Right atrium auricular region (tissue), 2 donors: ENCODE data around the gene IREB2. TPM values are rescaled to one million over a fixed set of nuclear protein-coding genes. Genes with fewer than 3 reads are reported as not detected.
A peak's percentile ranks its signal among the peaks of the same experiment; 100 is the strongest.

Source experiments
- DNase-seq: peaks from one replicate; pipeline ENCODE4 v3.0.0-alpha.2; 2019; ENCODE audit warnings: low spot score
- H3K27ac ChIP-seq, 2 donors: fragments of 200-600 bp; sonication (generic); 1 replicate in 1 of 2; 2 replicates in 1 of 2; pipeline ENCODE4 v1.5.1; 2016 to 2019
- H3K27me3 ChIP-seq, 2 donors: fragments of 200-600 bp; sonication (generic); one replicate each; pipeline versions ENCODE4 v1.5.1 to v1.6.0; 2017 to 2019
- H3K36me3 ChIP-seq: fragments of 200-600 bp; sonication (generic); one replicate; pipeline ENCODE4 v1.5.1; 2016
- H3K4me1 ChIP-seq, 2 donors: fragments of 200-600 bp; sonication (generic); one replicate each; pipeline versions ENCODE4 v1.5.1 to v1.6.0; 2017 to 2019
- H3K4me3 ChIP-seq, 2 donors: fragments of 200-600 bp; sonication (generic); 1 replicate in 1 of 2; 2 replicates in 1 of 2; pipeline ENCODE4 v1.5.1; 2017 to 2019; ENCODE audit warnings: mild to moderate bottlenecking in 1 of 2, moderate library complexity in 1 of 2
- H3K9me3 ChIP-seq, 2 donors: fragments of 200-600 bp; sonication (generic); one replicate each; pipeline ENCODE4 v1.5.1; 2019
- total RNA-seq, 2 donors: library from RNA; depleted of rRNA; stranded (reverse); fragments of >200 nt; gene quantifications; one replicate each; pipeline ENCODE4 v1.1.0, GENCODE V29; 2016
- TF ChIP-seq, protein P1 (sequence below), 2 donors: fragments of 200-600 bp; sonication (generic); IDR thresholded peaks; one replicate each; pipeline ENCODE4 v1.5.1; 2019; ENCODE audit warnings: antibody characterized with exemption in 2 of 2

IREB2 gene
- total RNA-seq, 2 donors from 2014 or later: 14.5 to 16.3 TPM

GRCh38 chr15:78437107-78437761 lies 782 bp upstream of the IREB2 start:
- Histone ChIP-seq H3K4me1 (peaks cover 0 to 33% of the 10 kb centered on the region in 2 donors), H3K36me3 (peaks cover 18% of the 10 kb centered on the region), H3K27ac (peak overlapping the region; percentile 96 to 99), H3K27me3 (no peaks in the 10 kb centered on the region), H3K4me3 (peak overlapping the region; percentile 95 to 100), H3K9me3 (no peaks in the 10 kb centered on the region)
- TF ChIP-seq, protein P1, sequence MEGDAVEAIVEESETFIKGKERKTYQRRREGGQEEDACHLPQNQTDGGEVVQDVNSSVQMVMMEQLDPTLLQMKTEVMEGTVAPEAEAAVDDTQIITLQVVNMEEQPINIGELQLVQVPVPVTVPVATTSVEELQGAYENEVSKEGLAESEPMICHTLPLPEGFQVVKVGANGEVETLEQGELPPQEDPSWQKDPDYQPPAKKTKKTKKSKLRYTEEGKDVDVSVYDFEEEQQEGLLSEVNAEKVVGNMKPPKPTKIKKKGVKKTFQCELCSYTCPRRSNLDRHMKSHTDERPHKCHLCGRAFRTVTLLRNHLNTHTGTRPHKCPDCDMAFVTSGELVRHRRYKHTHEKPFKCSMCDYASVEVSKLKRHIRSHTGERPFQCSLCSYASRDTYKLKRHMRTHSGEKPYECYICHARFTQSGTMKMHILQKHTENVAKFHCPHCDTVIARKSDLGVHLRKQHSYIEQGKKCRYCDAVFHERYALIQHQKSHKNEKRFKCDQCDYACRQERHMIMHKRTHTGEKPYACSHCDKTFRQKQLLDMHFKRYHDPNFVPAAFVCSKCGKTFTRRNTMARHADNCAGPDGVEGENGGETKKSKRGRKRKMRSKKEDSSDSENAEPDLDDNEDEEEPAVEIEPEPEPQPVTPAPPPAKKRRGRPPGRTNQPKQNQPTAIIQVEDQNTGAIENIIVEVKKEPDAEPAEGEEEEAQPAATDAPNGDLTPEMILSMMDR (IDR thresholded peaks at IDR 0.05): no peak
- DNase-seq: no peak

GRCh38 chr15:78438619-78439285 lies 736 bp downstream of the IREB2 start:
- H3K27me3 ChIP-seq: no peaks in the 10 kb centered on the region
- H3K27ac ChIP-seq: peak overlapping the region; percentile 96 to 99
- peaks cover 0 to 33% of the 10 kb centered on the region in 2 donors for H3K4me1 ChIP-seq
- DNase-seq: no peak
- peak overlapping the region; percentile 95 to 100 for H3K4me3 ChIP-seq
- TF ChIP-seq, protein P1 (IDR thresholded peaks at IDR 0.05): peak in 1 of 2 donors; percentile 26
- H3K36me3 ChIP-seq: peaks cover 22% of the 10 kb centered on the region
- H3K9me3 ChIP-seq: no peaks in the 10 kb centered on the region

GRCh38 chr15:78440375-78441373 lies 2.7 kb downstream of the IREB2 start:
- TF ChIP-seq, protein P1 (IDR thresholded peaks at IDR 0.05): no peak
- H3K27me3 ChIP-seq: no peaks in the 10 kb centered on the region
- H3K9me3 ChIP-seq: no peaks in the 10 kb centered on the region
- DNase-seq: no peak
- no peak overlapping the region for H3K4me3 ChIP-seq
- peaks cover 22% of the 10 kb centered on the region for H3K36me3 ChIP-seq
- H3K27ac ChIP-seq: no peak overlapping the region
- H3K4me1 ChIP-seq: peaks cover 0 to 39% of the 10 kb centered on the region in 2 donors

- Histone ChIP-seq H3K4me3 (no peak overlapping the region), H3K27ac (no peak overlapping the region), H3K27me3 (no peaks in the 10 kb centered on the region), H3K36me3 (peaks cover 30% of the 10 kb centered on the region), H3K4me1 (peaks cover 0 to 52% of the 10 kb centered on the region in 2 donors), H3K9me3 (no peaks in the 10 kb centered on the region)
- TF ChIP-seq, protein P1 (IDR thresholded peaks at IDR 0.05): no peak
- no peak for DNase-seq
Measured at GRCh38 chr15:78444255-78444654, 6.2 kb downstream of the IREB2 start.

DNA sequence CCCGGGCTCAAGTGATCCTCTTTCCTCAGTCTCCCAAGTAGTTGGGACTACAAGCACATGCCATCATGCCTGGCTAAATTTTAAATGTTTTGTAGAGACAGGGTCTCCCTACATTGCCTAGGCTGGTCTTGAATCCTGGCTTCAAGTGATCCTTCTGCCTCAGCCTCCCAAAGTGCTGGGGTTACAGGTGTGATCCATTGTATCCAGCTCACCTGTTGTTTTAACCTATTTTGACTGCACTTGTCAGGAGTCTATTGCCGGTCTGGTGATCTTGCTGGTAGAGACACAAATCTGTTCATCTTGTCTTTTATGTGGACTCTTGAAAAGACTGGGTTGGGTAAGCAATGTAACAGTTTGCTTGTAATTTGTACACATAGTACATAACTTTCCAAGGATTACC lies 7.9 kb downstream of the IREB2 start:
- TF ChIP-seq, protein P1 (IDR thresholded peaks at IDR 0.05): no peak
- Histone ChIP-seq H3K9me3 (no peaks in the 10 kb centered on the region), H3K27ac (no peak overlapping the region), H3K36me3 (peaks cover 19% of the 10 kb centered on the region), H3K4me3 (no peak overlapping the region), H3K27me3 (no peaks in the 10 kb centered on the region), H3K4me1 (peaks cover 0 to 48% of the 10 kb centered on the region in 2 donors)
- DNase-seq: no peak
